CD4-positive, alpha-beta T cell treated with Interleukin-17A for 4 hours (primary cell): ENCODE results near the gene EYS.
"Not testable (repeated sequence)": the region's sequence is repeated elsewhere in the genome, so short reads cannot be mapped to it uniquely, and the experiment has no call there.

Source experiments
- DNase-seq: peaks from one replicate; pipeline ENCODE4 v3.0.0-alpha.2; 2020; ENCODE audit warnings: mixed read lengths

Gene EYS

GRCh38 chr6:65449926-65450325 lies 257.1 kb downstream of the EYS start:
- no peak for DNase-seq

- DNase-seq = no peak
Measured at GRCh38 chr6:65448866-65449265, 258.2 kb downstream of the EYS start.

- DNase-seq = no peak
Measured at GRCh38 chr6:65436281-65436680, 270.7 kb downstream of the EYS start.

- no peak for DNase-seq
Measured at GRCh38 chr6:65416621-65417020, 290.4 kb downstream of the EYS start.

- no peak for DNase-seq
Measured at GRCh38 chr6:65410309-65410708, 296.7 kb downstream of the EYS start.

GRCh38 chr6:65402564-65402963 lies 304.5 kb downstream of the EYS start:
- no peak for DNase-seq

- DNase-seq = no peak
Measured at GRCh38 chr6:65399355-65400084, 307.5 kb downstream of the EYS start.

GRCh38 chr6:65398851-65399250 lies 308.2 kb downstream of the EYS start:
- DNase-seq = no peak

GRCh38 chr6:65350530-65350929 lies 356.5 kb downstream of the EYS start:
- no peak for DNase-seq

GRCh38 chr6:65302655-65303054 lies 404.4 kb downstream of the EYS start:
- not testable (repeated sequence) for DNase-seq

- DNase-seq = no peak
Measured at GRCh38 chr6:65299236-65299635, 407.8 kb downstream of the EYS start.

GRCh38 chr6:65295812-65296211 lies 411.2 kb downstream of the EYS start:
- no peak for DNase-seq

- no peak for DNase-seq
Measured at GRCh38 chr6:65289491-65289890, 417.5 kb downstream of the EYS start.

- DNase-seq = no peak
Measured at GRCh38 chr6:65285275-65285674, 421.8 kb downstream of the EYS start.

- DNase-seq = no peak
Measured at GRCh38 chr6:65280060-65280459, 427.0 kb downstream of the EYS start.

GRCh38 chr6:65262241-65262640 lies 444.8 kb downstream of the EYS start:
- DNase-seq = no peak

- DNase-seq = no peak
Measured at GRCh38 chr6:65259982-65260381, 447.0 kb downstream of the EYS start.

- no peak for DNase-seq
Measured at GRCh38 chr6:65259059-65259458, 448.0 kb downstream of the EYS start.

GRCh38 chr6:65253041-65253440 lies 454.0 kb downstream of the EYS start:
- DNase-seq = no peak

- no peak for DNase-seq
Measured at GRCh38 chr6:65248101-65248610, 458.9 kb downstream of the EYS start.

GRCh38 chr6:65231616-65232015 lies 475.4 kb downstream of the EYS start:
- no peak for DNase-seq

GRCh38 chr6:65229825-65230224 lies 477.2 kb downstream of the EYS start:
- no peak for DNase-seq

GRCh38 chr6:65221153-65221552 lies 485.9 kb downstream of the EYS start:
- DNase-seq = no peak

- no peak for DNase-seq
Measured at GRCh38 chr6:65202738-65203137, 504.3 kb downstream of the EYS start.

- DNase-seq = no peak
Measured at GRCh38 chr6:65199683-65200082, 507.3 kb downstream of the EYS start.
